Smooth muscle cell (in vitro differentiated cells): ENCODE results near the gene TMEM62. TPM values are rescaled to one million over a fixed set of nuclear protein-coding genes. Genes with fewer than 3 reads are reported as not detected.
A peak's percentile ranks its signal among the peaks of the same experiment; 100 is the strongest.

Experiments
- DNase-seq: peaks from one replicate; lab custom pipeline; 2025; ENCODE audit not compliant: unreplicated experiment; lab: John Stamatoyannopoulos, UW
- H2AFZ ChIP-seq: fragments of 200-600 bp; sonication (generic); 2 replicates; pipeline ENCODE4 v1.6.0; 2016; ENCODE audit warnings: antibody characterized with exemption, low read depth, mild to moderate bottlenecking
- H3F3A ChIP-seq: fragments of 200-600 bp; sonication (generic); 2 replicates; pipeline ENCODE4 v1.6.0; 2017; ENCODE audit warnings: antibody characterized with exemption, low read depth
- H3K27ac ChIP-seq: fragments of 200-600 bp; sonication (generic); 2 replicates; pipeline ENCODE4 v1.5.1; 2016; ENCODE audit warnings: low read depth, mild to moderate bottlenecking
- H3K27me3 ChIP-seq: fragments of 200-600 bp; sonication (generic); 2 replicates; pipeline ENCODE4 v1.6.1; 2016; ENCODE audit warnings: low read depth, mild to moderate bottlenecking
- H3K36me3 ChIP-seq: fragments of 200-600 bp; sonication (generic); 2 replicates; pipeline ENCODE4 v1.5.1; 2016; ENCODE audit warnings: low read depth
- H3K4me1 ChIP-seq: fragments of 200-600 bp; sonication (generic); 2 replicates; pipeline ENCODE4 v1.5.1; 2016; ENCODE audit warnings: low read depth
- H3K4me2 ChIP-seq: fragments of 200-600 bp; sonication (generic); 2 replicates; pipeline ENCODE4 v1.6.0; 2016; ENCODE audit warnings: mild to moderate bottlenecking
- H3K4me3 ChIP-seq: fragments of 200-600 bp; sonication (generic); 2 replicates; pipeline ENCODE4 v1.5.1; 2016; ENCODE audit warnings: mild to moderate bottlenecking
- H3K79me2 ChIP-seq: fragments of 200-600 bp; sonication (generic); 2 replicates; pipeline ENCODE4 v1.6.0; 2016; ENCODE audit warnings: low read depth, mild to moderate bottlenecking
- H3K9ac ChIP-seq: fragments of 200-600 bp; sonication (generic); 2 replicates; pipeline ENCODE4 v1.6.0; 2016; ENCODE audit warnings: low read depth
- H3K9me3 ChIP-seq: fragments of 200-600 bp; sonication (generic); replicated peaks from 2 replicates; pipeline ENCODE4 v1.5.1; 2016; ENCODE audit warnings: low read depth
- H4K20me1 ChIP-seq: fragments of 200-600 bp; sonication (generic); 2 replicates; pipeline ENCODE4 v1.6.0; 2016; ENCODE audit warnings: low read depth
- CTCF ChIP-seq: fragments of 200-600 bp; sonication (generic); IDR thresholded peaks from 2 replicates; pipeline ENCODE4 v1.5.1; 2017; ENCODE audit warnings: borderline replicate concordance, mild to moderate bottlenecking, antibody characterized with exemption; ENCODE audit not compliant: insufficient read depth, poor library complexity, severe bottlenecking
- WGBS: methylation state at CpG from one replicate; pipeline ENCODE4 v1.1.7; 2016; ENCODE audit warnings: low lambda C conversion rate; 5-methylcytosine and 5-hydroxymethylcytosine counted together
- polyA plus RNA-seq: library from polyadenylated mRNA; unstranded; fragments of >200 nt; fragmentation: Nextera tagmentation; extraction: Ambion mirVana; gene quantifications from 2 replicates; pipeline ENCODE4 v1.2.1, GENCODE V29; 2016
- total RNA-seq: library from RNA; depleted of rRNA; stranded (reverse); fragments of >200 nt; gene quantifications from 2 replicates; pipeline ENCODE4 v1.2.3, GENCODE V29; 2014

TMEM62 gene
- total and polyA plus RNA-seq, 2 experiments from 2014 or later, result 3.1 to 12.0 TPM

GRCh38 chr15:43183270-43183669 lies 49.9 kb downstream of the TMEM62 start:
- Histone ChIP-seq H3K27me3 (no peaks in the 10 kb centered on the region), H3K4me3 (no peak overlapping the region), H3F3A (peaks cover 14% of the 10 kb centered on the region), H2AFZ (no peak overlapping the region), H3K4me1 (peaks cover 8% of the 10 kb centered on the region), H3K79me2 (peaks cover 9% of the 10 kb centered on the region), H3K9me3 (no peaks in the 10 kb centered on the region), H4K20me1 (no peaks in the 10 kb centered on the region), H3K9ac (no peak overlapping the region), H3K4me2 (no peak overlapping the region), H3K36me3 (no peaks in the 10 kb centered on the region), H3K27ac (no peak overlapping the region)
- no peak for DNase-seq
- 92% methylated on average over 3 of the region's 3 CpGs for WGBS
- no peak for TF ChIP-seq CTCF

- Histone ChIP-seq H3K27me3 (no peaks in the 10 kb centered on the region), H3K4me2 (peak overlapping the region; percentile 99), H3K36me3 (no peaks in the 10 kb centered on the region), H3K4me1 (peaks cover 8% of the 10 kb centered on the region), H4K20me1 (no peaks in the 10 kb centered on the region), H3K9ac (no peak overlapping the region), H3K4me3 (peak overlapping the region; percentile 85), H2AFZ (peak overlapping the region; percentile 95), H3F3A (peaks cover 14% of the 10 kb centered on the region), H3K79me2 (peaks cover 9% of the 10 kb centered on the region), H3K27ac (no peak overlapping the region), H3K9me3 (no peaks in the 10 kb centered on the region)
- no peak for DNase-seq
- 68% methylated on average over 9 of the region's 9 CpGs for WGBS
- TF ChIP-seq CTCF, result no peak
Measured at GRCh38 chr15:43184407-43185124, 51.2 kb downstream of the TMEM62 start.

GRCh38 chr15:43185157-43186002 lies 52.0 kb downstream of the TMEM62 start, which contains the start of gene CCNDBP1:
CCNDBP1 (plus strand) TSS chr15:43185403; CDS start chr15:43185499, 96 bp downstream.
- Histone ChIP-seq H3K27ac (no peak within 1 kb of the TSS), H2AFZ (peak within 1 kb of the TSS; percentile 95), H3K27me3 (no peaks in the 10 kb centered on the region), H3K36me3 (no peaks in the 10 kb centered on the region), H3K4me3 (peak within 1 kb of the TSS; percentile 85), H3K4me2 (peak within 1 kb of the TSS; percentile 99), H4K20me1 (no peaks in the 10 kb centered on the region), H3F3A (peaks cover 14% of the 10 kb centered on the region), H3K9me3 (no peaks in the 10 kb centered on the region), H3K9ac (peak within 1 kb of the TSS; percentile 36), H3K79me2 (peaks cover 9% of the 10 kb centered on the region), H3K4me1 (peaks cover 8% of the 10 kb centered on the region)
- peak; percentile 31 for TF ChIP-seq CTCF
- peak; percentile 25 for DNase-seq
- under 1% methylated on average over 45 of the region's 69 CpGs for WGBS
